ENCODE results near the gene TBC1D25. TPM values are rescaled to one million over a fixed set of nuclear protein-coding genes. Genes with fewer than 3 reads are reported as not detected.

TBC1D25 gene
- total RNA-seq, 1 donor from 2014 or later, result 13.1 TPM

GRCh38 chrX:48598614-48599013 lies 59.1 kb downstream of the TBC1D25 start:
- no peaks in the 10 kb centered on the region for H3K9me3 ChIP-seq (ENCODE audit: insufficient read depth, low read depth, low read length)
- H2AFZ ChIP-seq (ENCODE audit: low read depth, low read length), result no peak overlapping the region
- peak overlapping the region; percentile 99 for H3K9ac ChIP-seq (ENCODE audit: low read length)
- no peaks in the 10 kb centered on the region for H3K4me1 Mint-ChIP-seq (ENCODE audit: low read depth, unreplicated experiment)
- H3K4me2 ChIP-seq (ENCODE audit: low read length), result peak overlapping the region; percentile 94
- no peaks in the 10 kb centered on the region for H3K27me3 ChIP-seq (ENCODE audit: insufficient read depth, low read length)
- H3K4me1 ChIP-seq (ENCODE audit: insufficient read depth, low read length), result no peaks in the 10 kb centered on the region
- FAIRE-seq (no peak), DNase-seq (ENCODE audit: low read depth) (no peak)
- TF ChIP-seq CTCF (IDR thresholded peaks at IDR 0.05; ENCODE audit: insufficient read depth, low read depth, low read length), result no peak
- TF ChIP-seq EZH2 (IDR thresholded peaks at IDR 0.05; ENCODE audit: insufficient read depth, low read length), result no peak
- no peaks in the 10 kb centered on the region for H3K9me3 Mint-ChIP-seq (ENCODE audit: unreplicated experiment)
- H3K4me3 ChIP-seq (ENCODE audit: insufficient read depth, low read depth, low read length), result peak overlapping the region; percentile 82
- peaks cover 2% of the 10 kb centered on the region for H3K36me3 ChIP-seq (ENCODE audit: insufficient read depth, low read length)
- H3K79me2 ChIP-seq (ENCODE audit: insufficient read depth, low read length), result peaks cover 11% of the 10 kb centered on the region
- peak overlapping the region; percentile 99 for H3K27ac ChIP-seq (ENCODE audit: low read depth, low read length)
- no peaks in the 10 kb centered on the region for H4K20me1 ChIP-seq (ENCODE audit: insufficient read depth, low read length)
- H3K27me3 Mint-ChIP-seq (ENCODE audit: low read depth, unreplicated experiment), result no peaks in the 10 kb centered on the region
- no peak overlapping the region for H3K27ac Mint-ChIP-seq (ENCODE audit: unreplicated experiment)
- H3K4me3 Mint-ChIP-seq (ENCODE audit: unreplicated experiment), result peak overlapping the region; percentile 92
- H3K36me3 Mint-ChIP-seq (ENCODE audit: low read depth, unreplicated experiment), result no peaks in the 10 kb centered on the region

GRCh38 chrX:48599341-48599740 lies 59.8 kb downstream of the TBC1D25 start:
- Histone ChIP-seq H3K36me3 (ENCODE audit: insufficient read depth, low read length) (peaks cover 2% of the 10 kb centered on the region), H3K9me3 (ENCODE audit: insufficient read depth, low read depth, low read length) (no peaks in the 10 kb centered on the region), H3K27ac (ENCODE audit: low read depth, low read length) (no peak overlapping the region), H4K20me1 (ENCODE audit: insufficient read depth, low read length) (no peaks in the 10 kb centered on the region), H3K9ac (ENCODE audit: low read length) (no peak overlapping the region), H3K4me2 (ENCODE audit: low read length) (no peak overlapping the region), H3K4me3 (ENCODE audit: insufficient read depth, low read depth, low read length) (no peak overlapping the region), H3K27me3 (ENCODE audit: insufficient read depth, low read length) (no peaks in the 10 kb centered on the region), H3K79me2 (ENCODE audit: insufficient read depth, low read length) (peaks cover 11% of the 10 kb centered on the region), H2AFZ (ENCODE audit: low read depth, low read length) (no peak overlapping the region), H3K4me1 (ENCODE audit: insufficient read depth, low read length) (no peaks in the 10 kb centered on the region)
- Mint-ChIP-seq H3K27me3 (ENCODE audit: low read depth, unreplicated experiment) (no peaks in the 10 kb centered on the region), H3K4me1 (ENCODE audit: low read depth, unreplicated experiment) (no peaks in the 10 kb centered on the region), H3K27ac (ENCODE audit: unreplicated experiment) (no peak overlapping the region), H3K9me3 (ENCODE audit: unreplicated experiment) (no peaks in the 10 kb centered on the region), H3K4me3 (ENCODE audit: unreplicated experiment) (peak overlapping the region; percentile 27), H3K36me3 (ENCODE audit: low read depth, unreplicated experiment) (peaks cover under 1% of the 10 kb centered on the region)
- FAIRE-seq, result no peak
- no peak for TF ChIP-seq CTCF (IDR thresholded peaks at IDR 0.05; ENCODE audit: insufficient read depth, low read depth, low read length)
- no peak for TF ChIP-seq EZH2 (IDR thresholded peaks at IDR 0.05; ENCODE audit: insufficient read depth, low read length)
- DNase-seq (ENCODE audit: low read depth), result no peak

- no peaks in the 10 kb centered on the region for H3K27me3 ChIP-seq (ENCODE audit: insufficient read depth, low read length)
- no peak overlapping the region for H3K27ac ChIP-seq (ENCODE audit: low read depth, low read length)
- no peak overlapping the region for H2AFZ ChIP-seq (ENCODE audit: low read depth, low read length)
- Mint-ChIP-seq H3K27me3 (ENCODE audit: low read depth, unreplicated experiment) (no peaks in the 10 kb centered on the region), H3K27ac (ENCODE audit: unreplicated experiment) (no peak overlapping the region), H3K9me3 (ENCODE audit: unreplicated experiment) (no peaks in the 10 kb centered on the region), H3K36me3 (ENCODE audit: low read depth, unreplicated experiment) (peaks cover 4% of the 10 kb centered on the region), H3K4me3 (ENCODE audit: unreplicated experiment) (no peak overlapping the region), H3K4me1 (ENCODE audit: low read depth, unreplicated experiment) (no peaks in the 10 kb centered on the region)
- TF ChIP-seq CTCF (IDR thresholded peaks at IDR 0.05; ENCODE audit: insufficient read depth, low read depth, low read length) (no peak), EZH2 (IDR thresholded peaks at IDR 0.05; ENCODE audit: insufficient read depth, low read length) (no peak)
- DNase-seq (ENCODE audit: low read depth) (no peak), FAIRE-seq (no peak)
- peaks cover 2% of the 10 kb centered on the region for H3K36me3 ChIP-seq (ENCODE audit: insufficient read depth, low read length)
- no peak overlapping the region for H3K4me3 ChIP-seq (ENCODE audit: insufficient read depth, low read depth, low read length)
- no peaks in the 10 kb centered on the region for H3K4me1 ChIP-seq (ENCODE audit: insufficient read depth, low read length)
- no peaks in the 10 kb centered on the region for H3K9me3 ChIP-seq (ENCODE audit: insufficient read depth, low read depth, low read length)
- H3K4me2 ChIP-seq (ENCODE audit: low read length), result no peak overlapping the region
- H3K79me2 ChIP-seq (ENCODE audit: insufficient read depth, low read length), result peaks cover 11% of the 10 kb centered on the region
- no peak overlapping the region for H3K9ac ChIP-seq (ENCODE audit: low read length)
- no peaks in the 10 kb centered on the region for H4K20me1 ChIP-seq (ENCODE audit: insufficient read depth, low read length)
These were observed 60.7 kb downstream of the TBC1D25 start for GRCh38 chrX:48600226-48600625.

All from astrocyte (in vitro differentiated cells and primary cell).